ENCODE data around the gene LMAN1L. TPM values are rescaled to one million over a fixed set of nuclear protein-coding genes. Genes with fewer than 3 reads are reported as not detected.
A peak's percentile ranks its signal among the peaks of the same experiment; 100 is the strongest.

The LMAN1L gene
- total and polyA plus RNA-seq, 2 experiments from 2014 or later, result not detected

- Histone ChIP-seq H3K4me1 (ENCODE audit: insufficient read depth) (no peaks in the 10 kb centered on the region), H2AFZ (no peak within 1 kb of the TSS), H3K4me2 (ENCODE audit: unreplicated experiment) (no peak within 1 kb of the TSS), H3K9me3 (ENCODE audit: low read depth) (no peaks in the 10 kb centered on the region), H3K36me3 (ENCODE audit: low read depth) (no peaks in the 10 kb centered on the region), H3K27me3 (replicated peaks; ENCODE audit: insufficient read depth) (peaks cover 6% of the 10 kb centered on the region), H3K79me2 (ENCODE audit: insufficient read depth) (no peaks in the 10 kb centered on the region), H4K20me1 (ENCODE audit: insufficient read depth) (no peaks in the 10 kb centered on the region), H3K9me2 (ENCODE audit: insufficient read depth) (no peaks in the 10 kb centered on the region), H3K27ac (no peak within 1 kb of the TSS), H3F3A (ENCODE audit: insufficient read depth) (0 out of 2 replicates have a peak, but pooled peaks cover 4% of the 10 kb centered on the region), H3K4me3 (no peak within 1 kb of the TSS), H3K9ac (no peak within 1 kb of the TSS)
- WGBS, 2 experiments (ENCODE audit: low coverage in 1 of 2, low lambda C conversion rate in 2 of 2, missing lambda C conversion rate in 2 of 2), result 16 to 17% methylated on average over 25 to 27 of the region's 44 CpGs
- in situ Hi-C loops (cut with MboI), result no loop called here
- peak; percentile 32 for DNase-seq
- no peak for TF ChIP-seq EZH2phosphoT487 (IDR thresholded peaks at IDR 0.05; ENCODE audit: insufficient read depth, low read depth)
- no peak for TF ChIP-seq EZH2 (IDR thresholded peaks at IDR 0.05; ENCODE audit: insufficient read depth, poor library complexity, severe bottlenecking)
These were observed 13.8 kb downstream of the LMAN1L start, which contains the start of gene CPLX3 for GRCh38 chr15:74826364-74826819. TSS of gene CPLX3 (plus strand) at chr15:74826627. CDS start at chr15:74826704, 77 bp downstream.

DNA sequence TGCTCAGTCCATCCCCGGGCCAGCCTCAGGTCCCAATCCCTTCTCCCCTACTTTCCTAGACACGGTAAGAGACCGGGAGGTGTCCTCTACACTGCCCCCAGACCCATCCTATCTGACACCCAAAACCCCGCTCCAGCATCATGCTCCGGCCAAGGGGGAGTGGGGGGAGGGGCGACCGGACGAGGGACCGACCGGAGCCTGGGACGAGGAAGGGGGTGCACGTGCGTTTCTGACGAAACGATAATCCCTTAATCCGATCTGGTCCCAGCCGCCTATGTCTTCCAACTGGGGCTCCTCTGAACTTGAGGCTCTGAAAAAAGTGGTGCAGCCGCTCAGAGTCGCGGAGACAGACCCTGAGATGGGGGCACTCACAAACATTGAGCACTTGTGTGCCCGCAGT lies 14.3 kb downstream of the LMAN1L start:
- in situ Hi-C loops (cut with MboI), result no loop called here
- Histone ChIP-seq H3K79me2 (ENCODE audit: insufficient read depth) (no peaks in the 10 kb centered on the region), H3K9ac (no peak overlapping the region), H3K4me3 (no peak overlapping the region), H4K20me1 (ENCODE audit: insufficient read depth) (no peaks in the 10 kb centered on the region), H3K36me3 (ENCODE audit: low read depth) (no peaks in the 10 kb centered on the region), H3K9me2 (ENCODE audit: insufficient read depth) (no peaks in the 10 kb centered on the region), H3F3A (ENCODE audit: insufficient read depth) (0 out of 2 replicates have a peak, but pooled peaks cover 4% of the 10 kb centered on the region), H3K9me3 (ENCODE audit: low read depth) (no peaks in the 10 kb centered on the region), H3K27me3 (replicated peaks; ENCODE audit: insufficient read depth) (peaks cover 6% of the 10 kb centered on the region), H3K27ac (no peak overlapping the region), H3K4me2 (ENCODE audit: unreplicated experiment) (no peak overlapping the region), H2AFZ (no peak overlapping the region), H3K4me1 (ENCODE audit: insufficient read depth) (no peaks in the 10 kb centered on the region)
- no peak for DNase-seq
- WGBS, 2 experiments (ENCODE audit: low coverage in 1 of 2, low lambda C conversion rate in 2 of 2, missing lambda C conversion rate in 2 of 2), result 17 to 23% methylated on average over 16 to 21 of the region's 21 CpGs
- no peak for TF ChIP-seq EZH2phosphoT487 (IDR thresholded peaks at IDR 0.05; ENCODE audit: insufficient read depth, low read depth)
- TF ChIP-seq EZH2 (IDR thresholded peaks at IDR 0.05; ENCODE audit: insufficient read depth, poor library complexity, severe bottlenecking), result no peak

DNA sequence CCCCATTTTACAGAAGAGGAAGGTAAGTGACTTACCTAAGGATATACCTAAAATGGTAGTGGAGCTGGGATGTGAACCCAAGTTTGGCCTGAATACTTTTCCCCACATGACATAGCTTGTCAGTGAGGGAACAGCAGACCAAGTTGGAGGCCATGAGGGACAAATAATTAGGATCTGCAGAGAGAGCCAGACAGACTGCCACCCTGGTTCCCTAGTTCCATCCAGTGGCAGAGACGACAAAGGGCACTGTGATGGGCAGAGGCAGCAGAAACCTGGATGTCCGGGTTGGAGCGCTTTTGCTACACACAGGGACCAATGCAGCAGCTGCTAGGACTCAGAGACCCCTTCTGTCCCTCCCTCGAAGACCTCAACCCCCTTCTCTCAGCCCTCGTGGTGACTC lies 15.0 kb downstream of the LMAN1L start:
- no peaks in the 10 kb centered on the region for H4K20me1 ChIP-seq (ENCODE audit: insufficient read depth)
- H3K4me2 ChIP-seq (ENCODE audit: unreplicated experiment), result no peak overlapping the region
- H3K9me3 ChIP-seq (ENCODE audit: low read depth), result no peaks in the 10 kb centered on the region
- no peak for TF ChIP-seq EZH2 (IDR thresholded peaks at IDR 0.05; ENCODE audit: insufficient read depth, poor library complexity, severe bottlenecking)
- TF ChIP-seq EZH2phosphoT487 (IDR thresholded peaks at IDR 0.05; ENCODE audit: insufficient read depth, low read depth), result no peak
- H3K9me2 ChIP-seq (ENCODE audit: insufficient read depth), result no peaks in the 10 kb centered on the region
- H2AFZ ChIP-seq, result no peak overlapping the region
- H3K36me3 ChIP-seq (ENCODE audit: low read depth), result no peaks in the 10 kb centered on the region
- in situ Hi-C loops (cut with MboI), result no loop called here
- WGBS, 2 experiments (ENCODE audit: low coverage in 1 of 2, low lambda C conversion rate in 2 of 2, missing lambda C conversion rate in 2 of 2), result 43% methylated on average over 5 of the region's 5 CpGs
- no peak overlapping the region for H3K4me3 ChIP-seq
- H3K4me1 ChIP-seq (ENCODE audit: insufficient read depth), result no peaks in the 10 kb centered on the region
- H3K27ac ChIP-seq, result no peak overlapping the region
- no peaks in the 10 kb centered on the region for H3K79me2 ChIP-seq (ENCODE audit: insufficient read depth)
- H3K9ac ChIP-seq, result no peak overlapping the region
- peaks cover 6% of the 10 kb centered on the region for H3K27me3 ChIP-seq (replicated peaks; ENCODE audit: insufficient read depth)
- H3F3A ChIP-seq (ENCODE audit: insufficient read depth), result 0 out of 2 replicates have a peak, but pooled peaks cover 4% of the 10 kb centered on the region
- DNase-seq, result no peak

DNA sequence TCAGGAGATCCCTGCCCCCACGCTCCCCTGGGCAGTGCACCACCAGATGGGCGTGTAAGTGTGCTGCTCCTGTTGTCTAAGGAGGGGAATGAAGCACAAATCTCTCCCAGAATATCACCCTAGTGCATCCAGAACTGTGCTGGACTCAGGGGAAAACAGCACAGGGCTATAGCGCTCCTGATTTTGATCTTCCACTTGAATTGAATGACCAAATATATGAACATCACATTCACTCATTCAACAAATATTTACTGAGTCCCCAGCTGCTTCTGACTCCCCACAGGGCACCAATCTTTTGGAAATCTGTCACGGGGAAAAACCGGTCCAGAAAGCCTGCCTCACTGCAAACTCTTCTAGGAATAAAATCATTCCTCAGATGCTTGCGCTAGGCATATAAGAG lies 16.2 kb downstream of the LMAN1L start:
- in situ Hi-C loops (cut with MboI), result no loop called here
- Histone ChIP-seq H3K27me3 (replicated peaks; ENCODE audit: insufficient read depth) (peaks cover 6% of the 10 kb centered on the region), H3K9ac (no peak overlapping the region), H3K4me2 (ENCODE audit: unreplicated experiment) (no peak overlapping the region), H3K79me2 (ENCODE audit: insufficient read depth) (no peaks in the 10 kb centered on the region), H3K27ac (no peak overlapping the region), H2AFZ (no peak overlapping the region), H3K36me3 (ENCODE audit: low read depth) (no peaks in the 10 kb centered on the region), H3F3A (ENCODE audit: insufficient read depth) (0 out of 2 replicates have a peak, but pooled peaks cover 4% of the 10 kb centered on the region), H3K9me3 (ENCODE audit: low read depth) (no peaks in the 10 kb centered on the region), H3K4me1 (ENCODE audit: insufficient read depth) (no peaks in the 10 kb centered on the region), H3K9me2 (ENCODE audit: insufficient read depth) (no peaks in the 10 kb centered on the region), H3K4me3 (no peak overlapping the region), H4K20me1 (ENCODE audit: insufficient read depth) (no peaks in the 10 kb centered on the region)
- WGBS, 2 experiments (ENCODE audit: low coverage in 1 of 2, low lambda C conversion rate in 2 of 2, missing lambda C conversion rate in 2 of 2), result 38 to 41% methylated on average over 6 of the region's 6 CpGs
- TF ChIP-seq EZH2 (IDR thresholded peaks at IDR 0.05; ENCODE audit: insufficient read depth, poor library complexity, severe bottlenecking) (no peak), EZH2phosphoT487 (IDR thresholded peaks at IDR 0.05; ENCODE audit: insufficient read depth, low read depth) (no peak)
- DNase-seq, result no peak

Data from GM23248 (cell line).